Measurements from ENCODE around the gene PAXX.

PAXX gene

DNA sequence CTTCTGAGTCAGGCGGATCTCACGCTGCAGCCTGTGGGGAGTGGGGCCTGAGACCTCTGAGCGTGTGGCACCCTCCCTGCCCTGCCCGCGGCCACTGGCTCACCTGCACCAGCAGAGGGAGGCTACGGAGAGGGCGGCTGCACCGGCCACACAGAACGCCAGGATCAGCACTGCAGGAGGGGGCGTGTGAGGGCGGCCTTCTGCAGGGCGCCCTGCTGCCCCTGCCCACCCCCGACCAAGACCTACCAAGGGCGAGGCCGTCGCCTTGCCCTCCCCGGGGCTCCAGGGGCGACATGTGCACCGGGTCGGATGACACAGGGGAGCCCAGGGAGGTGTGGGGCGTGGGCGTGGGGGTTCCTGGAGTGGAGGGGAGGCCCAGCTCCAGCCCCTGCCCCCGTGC lies 48.3 kb downstream of the PAXX start:
- 87 to 94% methylated on average over 12 to 23 of the region's 23 CpGs for WGBS, 2 experiments (ENCODE audit: insufficient coverage in 2 of 2)
- no peak overlapping the region for H3K27ac ChIP-seq (ENCODE audit: low read depth, low read length, severe bottlenecking)

DNA sequence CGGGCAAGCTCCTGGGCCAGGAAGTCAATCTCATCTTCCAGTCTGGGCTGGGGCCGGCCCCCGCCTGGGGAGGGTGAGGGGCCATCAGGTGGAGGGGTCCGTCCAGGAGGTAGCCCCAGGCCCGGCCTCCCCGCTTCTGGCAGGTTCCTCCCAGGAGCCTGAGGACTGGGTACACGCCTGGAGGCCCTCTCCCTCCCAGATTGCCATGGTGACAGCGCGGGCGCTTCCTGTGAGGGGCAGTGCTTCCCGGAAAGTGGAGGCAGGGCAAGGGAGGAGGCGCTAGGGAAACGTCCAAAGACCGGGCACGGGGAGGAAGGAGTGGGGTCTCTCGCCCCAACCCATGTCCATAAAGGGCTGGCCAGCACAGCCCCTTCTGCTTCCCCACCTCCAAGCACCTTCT lies 48.9 kb downstream of the PAXX start:
- Histone ChIP-seq H3K36me3 (ENCODE audit: control insufficient read depth, insufficient read depth, low read length) (peaks cover 14% of the 10 kb centered on the region), H3K4me1 (ENCODE audit: control insufficient read depth, insufficient read depth, low read length, poor library complexity, severe bottlenecking) (no peaks in the 10 kb centered on the region), H3K9me3 (ENCODE audit: control insufficient read depth, low read length) (no peaks in the 10 kb centered on the region), H3K4me3 (ENCODE audit: extremely low read depth, insufficient read depth, low read length, poor library complexity, severe bottlenecking) (no peak overlapping the region), H3K27ac (ENCODE audit: low read depth, low read length, severe bottlenecking) (no peak overlapping the region)
- WGBS, 2 experiments (ENCODE audit: insufficient coverage in 2 of 2) = 72 to 82% methylated on average over 4 to 13 of the region's 16 CpGs

More for the DNA sequence above, 48.3 kb downstream of the PAXX start:
- Histone ChIP-seq H3K9me3 (ENCODE audit: control insufficient read depth, low read length) (no peaks in the 10 kb centered on the region), H3K4me1 (ENCODE audit: control insufficient read depth, insufficient read depth, low read length, poor library complexity, severe bottlenecking) (no peaks in the 10 kb centered on the region), H3K4me3 (ENCODE audit: extremely low read depth, insufficient read depth, low read length, poor library complexity, severe bottlenecking) (no peak overlapping the region), H3K36me3 (ENCODE audit: control insufficient read depth, insufficient read depth, low read length) (peaks cover 14% of the 10 kb centered on the region)

DNA sequence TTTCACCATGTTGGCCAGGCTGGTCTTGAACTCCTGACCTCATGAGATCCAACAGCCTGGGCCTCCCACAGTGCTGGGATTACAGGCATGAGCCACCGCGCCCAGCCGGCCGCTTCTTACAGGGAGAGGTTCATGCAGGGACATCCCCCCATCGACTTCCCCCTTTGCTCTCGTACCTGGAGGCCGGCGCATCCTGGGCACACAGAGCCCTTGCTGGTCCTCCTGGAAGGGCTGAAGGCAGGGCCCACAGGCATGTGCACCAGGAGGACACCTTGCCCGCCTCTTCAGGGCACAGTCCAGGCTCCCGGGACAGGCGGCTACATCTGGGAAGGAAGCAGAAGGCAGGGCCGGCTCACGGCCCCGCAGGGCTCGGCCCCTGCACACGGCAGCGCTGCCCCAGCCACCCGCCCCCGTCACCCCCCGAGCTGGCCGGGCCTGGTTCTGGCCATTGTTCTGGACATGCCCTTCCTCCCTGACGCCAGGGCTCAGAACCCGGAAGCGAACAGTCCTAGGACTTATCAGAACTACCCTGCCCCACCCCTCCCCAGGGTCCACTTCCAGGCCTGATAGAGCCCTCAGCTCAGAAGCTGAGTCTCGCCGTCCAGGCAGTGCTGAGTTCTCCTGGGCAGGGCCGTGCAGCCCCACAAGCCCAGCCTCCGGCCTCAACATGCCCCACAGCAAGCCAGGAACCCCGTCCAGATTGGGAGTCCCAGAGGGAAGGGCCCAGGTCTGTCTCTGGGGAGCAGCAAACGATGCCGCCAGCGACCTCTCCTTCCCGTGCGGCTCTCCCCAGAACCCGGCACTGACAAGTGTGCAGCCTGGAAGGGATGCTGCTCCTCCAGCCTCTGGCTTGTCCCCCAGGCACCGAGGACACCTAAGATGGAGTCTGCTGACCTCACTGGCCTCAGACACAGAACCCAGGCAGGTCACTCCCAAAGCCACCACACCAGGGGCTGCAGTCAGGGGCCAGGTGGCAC lies 50.8 kb downstream of the PAXX start:
- Histone ChIP-seq H3K4me3 (ENCODE audit: extremely low read depth, insufficient read depth, low read length, poor library complexity, severe bottlenecking) (no peak overlapping the region), H3K9me3 (ENCODE audit: control insufficient read depth, low read length) (no peaks in the 10 kb centered on the region), H3K27ac (ENCODE audit: low read depth, low read length, severe bottlenecking) (no peak overlapping the region), H3K36me3 (ENCODE audit: control insufficient read depth, insufficient read depth, low read length) (peaks cover 14% of the 10 kb centered on the region), H3K4me1 (ENCODE audit: control insufficient read depth, insufficient read depth, low read length, poor library complexity, severe bottlenecking) (no peaks in the 10 kb centered on the region)
- 89 to 95% methylated on average over 30 to 32 of the region's 36 CpGs for WGBS, 2 experiments (ENCODE audit: insufficient coverage in 2 of 2)
